ENCODE data around the gene SERPINH1.

The SERPINH1 gene

DNA sequence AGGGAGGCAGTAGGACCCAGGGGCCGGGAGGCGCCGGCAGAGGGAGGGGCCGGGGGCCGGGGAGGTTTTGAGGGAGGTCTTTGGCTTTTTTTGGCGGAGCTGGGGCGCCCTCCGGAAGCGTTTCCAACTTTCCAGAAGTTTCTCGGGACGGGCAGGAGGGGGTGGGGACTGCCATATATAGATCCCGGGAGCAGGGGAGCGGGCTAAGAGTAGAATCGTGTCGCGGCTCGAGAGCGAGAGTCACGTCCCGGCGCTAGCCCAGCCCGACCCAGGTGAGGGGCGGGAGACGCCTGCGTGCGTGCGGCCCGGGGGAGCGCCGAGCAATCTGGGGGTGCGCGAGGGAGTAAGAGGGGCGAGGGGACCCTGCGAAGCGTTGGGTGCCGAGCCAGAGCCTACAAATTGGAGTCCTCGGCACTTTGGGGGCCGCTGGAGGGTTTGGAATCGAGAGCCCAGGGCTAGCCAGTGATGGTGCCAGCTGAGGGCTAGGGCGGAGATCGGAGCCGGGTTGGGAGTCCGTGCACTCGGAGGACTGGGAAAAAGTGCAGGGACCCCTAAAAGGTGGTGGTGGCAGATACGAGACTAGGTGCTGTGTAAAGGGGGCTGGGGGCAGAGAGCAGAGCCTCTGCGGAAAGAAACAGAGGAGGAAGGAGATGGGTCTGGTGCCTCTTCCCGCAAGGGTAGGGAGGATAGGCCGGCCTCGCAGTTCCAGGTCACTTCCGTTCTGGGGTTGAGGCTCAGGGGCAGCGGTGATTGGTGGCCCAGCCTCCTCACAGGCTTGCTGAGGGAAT lies at the start of gene SERPINH1:
Gene SERPINH1, plus strand, starts transcription at position 206 of the 788 bp plus-strand sequence. CDS start 4,097 bp downstream, outside the sequence.
- peak; percentile 84 for DNase-seq

DNA sequence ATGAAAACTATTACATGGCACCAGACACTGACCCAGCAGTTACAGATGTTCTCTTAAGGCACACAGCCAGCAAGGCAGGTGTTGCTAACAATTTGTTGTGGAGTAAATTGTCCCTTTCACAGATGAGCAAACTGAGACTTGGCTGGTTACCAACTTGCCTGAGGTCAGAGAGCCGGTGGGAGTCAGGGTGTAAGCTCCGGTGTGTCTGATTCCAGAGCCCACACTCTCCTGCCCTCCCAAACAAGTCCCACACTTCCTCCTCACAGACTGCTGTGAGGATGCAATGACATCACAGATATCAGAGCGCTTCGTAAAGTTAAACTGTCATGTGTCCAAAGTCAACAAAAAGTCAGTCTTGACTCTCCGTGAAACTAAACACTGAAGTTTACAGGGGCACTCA lies 48.8 kb upstream of the SERPINH1 start:
- no peak for DNase-seq

DNA sequence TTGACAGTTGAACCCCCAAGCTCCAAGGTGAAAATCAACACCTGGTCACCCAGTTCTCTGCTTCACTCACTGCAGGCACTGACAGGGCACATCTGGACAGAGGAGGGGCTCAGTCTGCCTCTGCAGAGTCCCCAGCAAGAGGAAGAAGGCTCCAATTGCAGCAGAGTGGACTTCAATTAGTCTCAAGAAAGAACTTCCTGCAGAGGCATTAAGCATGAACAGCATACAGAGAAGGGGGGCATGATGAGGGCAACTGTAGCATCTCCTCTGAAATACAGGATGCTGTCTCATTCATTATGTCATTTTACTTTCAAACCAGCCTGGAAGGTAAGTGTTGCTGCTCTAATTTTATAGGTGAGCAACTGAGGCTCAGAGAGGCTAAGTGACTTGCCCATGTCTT lies 47.5 kb upstream of the SERPINH1 start:
- DNase-seq, result no peak

DNA sequence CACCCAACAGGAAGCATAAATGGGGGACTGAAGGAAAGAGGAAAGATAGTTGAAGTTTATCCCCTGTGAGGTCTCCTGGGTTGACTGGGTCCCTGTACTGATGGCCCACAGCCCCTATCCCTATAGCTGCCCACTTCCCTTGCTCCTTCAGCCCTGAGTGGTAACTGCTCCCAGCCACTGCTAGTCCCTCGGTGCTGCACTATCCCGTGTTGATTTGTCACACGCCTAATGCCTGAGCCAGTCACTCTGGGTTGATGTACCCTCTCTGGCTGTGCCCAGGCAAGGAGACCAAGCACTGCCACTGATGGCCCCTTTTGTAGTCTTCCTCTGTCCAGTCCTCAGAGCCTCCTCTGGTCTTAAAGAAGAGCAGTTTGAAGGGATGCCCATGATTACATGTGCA lies 45.9 kb upstream of the SERPINH1 start:
- no peak for DNase-seq

DNA sequence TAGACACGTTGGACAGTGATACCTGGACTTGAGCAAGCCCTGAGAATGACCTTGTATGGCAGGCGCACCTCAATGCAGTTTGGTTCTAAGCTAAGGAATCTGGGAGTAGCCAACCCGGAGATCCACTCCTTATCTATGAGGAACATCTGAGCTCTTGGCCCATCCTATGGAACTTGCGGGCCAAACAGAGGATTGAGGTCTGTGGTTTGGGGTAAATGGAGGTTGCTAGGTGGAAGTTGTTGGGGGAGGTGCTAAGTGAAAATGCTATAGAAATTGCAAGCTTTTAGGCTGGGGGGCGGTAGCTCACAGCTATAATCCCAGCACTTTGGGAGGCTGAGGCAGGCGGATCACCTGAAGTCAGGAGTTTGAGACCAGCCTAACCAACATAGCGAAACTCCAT lies 45.2 kb upstream of the SERPINH1 start:
- DNase-seq, result no peak

DNA sequence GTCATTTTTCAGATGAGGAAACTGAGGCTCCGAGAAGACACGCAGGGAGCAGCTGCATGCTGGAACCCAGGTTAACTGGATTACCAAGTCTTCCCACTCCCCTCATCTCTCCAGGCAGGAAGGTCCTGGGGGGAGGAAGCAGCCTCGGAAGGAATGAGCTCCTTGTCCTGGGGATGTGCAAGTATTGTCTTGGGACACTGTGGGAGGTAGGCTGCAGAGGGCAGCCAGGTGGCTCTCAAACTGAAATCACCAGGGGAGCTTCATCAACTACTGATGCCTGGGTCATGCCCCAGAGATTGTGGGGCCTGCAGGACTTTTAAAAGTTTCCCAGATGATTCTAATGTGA lies 43.9 kb upstream of the SERPINH1 start:
- no peak for DNase-seq

DNA sequence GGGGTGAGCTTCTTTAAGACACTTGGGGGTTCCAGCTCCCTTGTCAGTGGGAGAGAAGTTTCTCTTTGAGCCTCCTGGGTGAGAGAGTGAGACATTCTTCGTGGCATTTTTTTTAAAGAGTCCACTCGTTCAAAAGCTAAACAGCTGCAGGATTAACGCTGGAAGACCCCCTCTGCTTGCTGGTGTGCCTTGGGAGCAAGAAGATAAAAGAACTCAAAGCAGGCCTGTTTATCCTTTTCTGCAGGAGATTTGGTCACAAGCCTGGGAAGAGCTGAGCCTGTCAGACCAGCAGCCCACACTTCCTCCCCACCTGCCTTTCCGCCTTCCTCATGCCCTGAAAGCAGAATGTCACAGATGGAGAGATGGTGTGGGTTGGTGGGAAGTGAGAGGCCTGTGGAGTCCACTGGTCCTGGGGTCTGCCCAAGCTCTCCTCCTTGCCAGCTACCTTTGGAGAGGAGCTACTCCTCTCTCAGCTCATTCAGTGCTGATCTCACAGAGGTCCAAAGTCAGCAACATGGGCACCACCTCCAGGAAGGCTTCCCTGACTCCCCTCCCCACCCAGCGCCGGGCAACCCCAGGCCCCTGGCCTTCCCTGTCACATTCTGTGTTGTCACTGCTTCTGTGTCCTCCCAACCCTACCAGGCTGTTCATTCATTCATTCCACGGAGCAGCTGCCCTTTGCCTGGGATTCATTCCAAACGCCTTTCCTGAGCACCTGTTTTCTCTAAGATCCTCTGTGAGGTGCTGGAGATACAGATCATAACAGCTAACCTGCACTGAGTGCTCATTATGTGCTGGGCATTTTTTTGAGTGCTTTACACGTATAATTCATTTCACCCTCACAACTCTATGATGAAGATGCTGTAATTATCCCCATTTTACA lies 43.0 kb upstream of the SERPINH1 start:
- no peak for DNase-seq

DNA sequence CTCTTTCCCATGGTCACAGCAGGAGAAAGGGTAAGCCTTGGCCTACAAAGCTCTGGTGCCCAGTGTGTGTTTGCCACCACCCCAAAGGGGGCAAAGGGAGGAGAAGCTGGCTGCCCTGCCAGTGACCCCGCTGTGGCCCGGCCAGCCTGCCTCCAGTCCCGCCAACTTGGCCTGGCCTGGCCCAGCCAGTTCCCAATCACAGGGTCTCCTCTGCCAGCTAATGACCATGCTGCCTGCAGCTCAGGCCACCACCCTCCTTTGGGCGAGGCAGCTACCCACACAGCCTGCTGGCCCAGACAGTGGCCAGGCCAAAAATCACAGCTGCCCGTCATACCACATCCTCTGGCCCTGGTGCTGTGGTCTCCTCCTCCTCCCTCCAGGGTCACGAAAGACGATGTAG lies 41.4 kb upstream of the SERPINH1 start:
- DNase-seq, result no peak

DNA sequence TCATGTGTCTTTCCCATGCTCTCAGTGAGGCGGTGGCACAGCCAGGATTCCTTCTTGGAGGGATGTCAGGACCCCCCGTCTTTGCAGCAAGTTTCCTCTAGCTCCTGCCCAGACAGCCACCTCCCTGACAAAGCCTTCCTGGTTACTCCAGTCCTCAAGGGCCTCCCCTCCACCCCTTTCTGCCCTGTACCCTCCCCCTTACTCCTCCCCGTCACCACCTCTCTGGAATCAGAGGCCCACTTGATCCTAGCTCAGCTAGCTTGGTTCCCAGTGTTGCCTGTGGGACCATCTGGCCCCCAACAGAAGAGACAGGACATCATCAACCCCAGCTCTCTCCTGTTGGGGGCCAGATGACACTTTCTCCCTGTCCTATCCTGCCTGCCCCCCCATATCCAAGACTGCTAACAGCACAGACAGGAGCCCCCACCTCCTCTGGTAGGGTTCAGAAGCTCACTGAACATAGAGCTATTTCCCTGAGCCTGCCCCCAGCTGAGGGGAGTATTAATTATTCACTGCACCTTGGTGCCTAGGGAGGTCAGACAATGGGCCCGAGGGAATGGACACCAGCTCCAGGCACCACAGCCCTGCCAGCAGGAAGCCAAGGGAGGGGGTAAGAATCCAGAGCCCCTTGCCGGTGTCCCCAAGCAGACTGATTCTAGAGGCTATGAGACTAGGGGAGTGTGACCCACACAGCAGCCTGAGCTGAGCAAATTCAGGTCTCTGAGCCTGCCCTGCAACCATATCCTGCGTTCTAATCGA lies 39.6 kb upstream of the SERPINH1 start:
- no peak for DNase-seq

DNA sequence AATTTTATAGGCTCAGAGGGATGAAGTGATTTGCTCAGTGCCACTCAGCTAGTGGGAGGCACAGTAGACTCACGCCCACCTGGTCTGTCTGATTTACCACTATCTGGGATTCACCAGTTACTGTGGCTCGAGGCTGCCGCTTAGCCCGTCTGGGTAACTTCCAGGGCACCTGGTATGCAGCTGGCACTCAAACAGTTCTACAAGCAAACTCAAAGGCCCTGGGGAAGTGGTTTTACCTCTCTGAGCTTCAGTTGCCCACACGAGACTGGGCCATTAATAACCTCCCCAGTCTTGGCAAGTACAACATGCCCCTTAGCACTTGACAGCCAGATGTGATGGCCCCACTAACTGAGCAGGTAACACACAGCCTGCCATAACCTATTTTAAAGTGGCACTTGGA lies 38.9 kb upstream of the SERPINH1 start:
- DNase-seq, result no peak

DNA sequence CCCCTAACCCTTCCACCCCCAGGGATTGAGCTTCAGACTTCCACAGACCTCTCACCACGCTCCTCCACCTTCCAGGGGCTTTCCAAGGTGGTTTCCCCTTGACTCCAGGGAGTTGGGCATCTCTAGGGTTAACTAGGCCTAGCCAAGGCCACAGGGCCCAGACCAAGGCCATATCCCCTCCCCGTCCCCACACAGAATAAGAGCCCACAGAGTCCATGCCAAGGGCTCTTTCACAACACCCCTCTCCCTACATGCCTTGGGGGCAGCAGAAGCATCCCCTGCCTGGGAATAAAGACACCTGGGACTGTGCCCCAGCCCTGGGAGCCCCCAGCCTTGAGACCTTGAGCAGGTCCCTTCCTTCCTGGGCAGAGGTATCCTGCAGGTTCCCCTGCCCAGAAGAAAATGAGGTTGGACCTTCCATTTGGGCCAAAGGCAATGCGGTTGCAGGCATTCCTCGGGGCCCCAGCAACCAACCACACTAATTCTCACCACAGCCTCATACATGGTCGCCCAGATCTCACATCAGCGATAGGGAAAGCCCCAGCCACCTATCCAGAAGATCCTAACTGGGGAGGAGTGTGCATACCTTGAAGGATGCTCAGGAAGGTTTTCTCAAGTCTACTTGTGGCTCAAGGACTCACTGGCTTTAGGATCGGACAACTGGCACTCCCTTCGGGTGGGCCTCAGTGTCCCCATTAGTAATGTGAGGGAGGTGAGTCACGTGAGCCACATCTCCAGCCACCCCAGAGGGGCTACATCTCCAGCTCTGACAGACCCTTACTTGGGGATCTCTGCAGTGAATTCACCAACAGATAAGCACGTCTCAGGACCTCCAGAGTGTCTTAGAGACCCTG lies 38.0 kb upstream of the SERPINH1 start:
- DNase-seq, result no peak

DNA sequence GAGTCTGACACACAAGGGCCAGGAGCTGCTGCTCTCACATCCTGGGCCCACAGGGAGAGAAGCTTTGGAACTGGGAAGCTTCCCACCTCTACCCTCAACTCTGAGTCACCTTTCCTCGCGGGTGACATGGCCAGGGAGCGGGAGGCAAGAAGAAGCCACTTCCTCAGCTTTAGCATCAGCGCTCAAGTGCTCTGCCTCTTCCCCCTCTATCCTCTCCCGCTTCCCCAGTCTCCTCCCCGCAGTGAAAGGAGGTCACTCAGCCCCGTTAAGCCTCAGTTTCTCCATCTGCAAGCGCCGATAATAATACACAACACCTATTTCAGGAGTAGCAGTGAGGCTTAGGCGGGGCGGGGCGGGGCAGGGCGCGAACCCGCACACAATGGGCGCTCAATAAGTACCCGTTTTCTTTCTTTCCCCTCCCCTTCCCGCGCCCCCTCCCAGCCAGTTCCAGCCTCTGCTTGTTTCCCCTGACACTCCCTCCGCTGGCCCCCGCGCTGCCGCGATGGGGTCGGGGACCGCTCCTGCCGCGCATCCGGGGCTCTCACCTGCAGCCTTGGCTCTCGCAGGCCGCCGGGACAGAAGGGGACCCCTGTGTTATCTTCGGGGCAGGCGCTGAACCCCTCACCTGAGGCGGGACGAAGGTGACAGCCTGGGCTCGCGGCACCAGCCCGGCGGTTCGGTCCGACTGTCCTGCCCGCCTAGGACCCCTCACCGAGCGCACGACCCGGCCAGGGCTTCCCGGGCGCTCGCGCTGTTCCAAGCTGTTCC lies 37.2 kb upstream of the SERPINH1 start:
- DNase-seq, result peak; percentile 54

DNA sequence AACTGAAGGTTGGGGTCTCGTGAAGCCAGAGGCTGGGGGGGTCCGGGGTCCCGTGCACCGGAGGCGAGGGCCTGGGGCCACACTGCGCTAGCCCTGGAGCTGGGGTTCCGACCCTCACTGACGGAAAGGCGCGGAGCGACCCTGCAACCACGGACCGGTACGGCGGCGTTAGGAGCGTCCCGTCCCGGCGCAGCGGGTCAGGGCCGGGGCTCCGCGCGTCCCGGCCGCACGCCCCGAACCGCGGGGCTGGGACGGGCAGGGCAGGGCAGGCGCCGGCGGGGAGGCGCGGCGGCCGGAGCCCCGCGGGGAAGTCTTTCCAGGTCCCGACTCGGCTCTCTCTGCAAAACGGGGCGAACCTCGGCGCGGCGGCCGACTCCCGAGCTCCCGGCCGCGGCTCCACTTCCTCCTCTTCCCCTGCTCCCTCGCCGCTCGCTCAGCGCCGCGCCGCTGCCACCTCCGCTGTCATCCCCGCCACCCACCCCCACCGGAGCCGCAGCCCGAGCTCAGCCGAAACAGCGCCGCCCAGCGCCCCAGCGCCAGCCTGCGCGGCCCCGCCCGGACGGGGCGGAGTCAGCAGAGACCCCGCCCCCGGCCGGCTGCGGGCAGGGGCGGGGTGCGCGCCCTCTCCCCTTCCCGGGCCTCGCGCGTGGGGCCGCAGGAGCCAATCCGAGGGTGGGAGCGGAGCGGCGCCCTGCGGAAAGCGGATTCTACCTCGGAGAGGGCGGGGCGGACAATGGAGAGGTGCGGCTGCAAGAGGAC lies 36.4 kb upstream of the SERPINH1 start, which contains the start of gene GDPD5:
Gene GDPD5, minus strand, starts transcription at position 509 of the 759 bp plus-strand sequence. CDS start 48,206 bp downstream, outside the sequence.
- DNase-seq, result peak; percentile 87

DNA sequence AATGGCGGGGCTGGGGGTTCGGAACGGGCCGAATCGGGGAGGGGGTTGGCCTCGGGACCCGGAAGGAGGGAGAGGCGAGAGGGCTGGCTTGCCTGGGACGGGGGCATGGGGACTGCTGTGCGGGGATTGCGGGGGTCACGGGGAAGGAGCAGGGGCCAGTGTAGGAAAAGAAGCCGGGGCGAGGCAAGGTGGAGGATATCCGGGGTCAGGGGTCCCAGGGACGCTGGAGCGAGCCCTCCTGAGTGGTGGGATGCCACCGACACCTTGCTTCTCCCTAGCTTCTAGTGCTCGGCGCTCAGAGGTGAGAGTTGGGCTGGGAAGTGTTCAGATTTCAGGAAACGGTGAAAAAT lies 35.9 kb upstream of the SERPINH1 start:
- DNase-seq, result no peak

DNA sequence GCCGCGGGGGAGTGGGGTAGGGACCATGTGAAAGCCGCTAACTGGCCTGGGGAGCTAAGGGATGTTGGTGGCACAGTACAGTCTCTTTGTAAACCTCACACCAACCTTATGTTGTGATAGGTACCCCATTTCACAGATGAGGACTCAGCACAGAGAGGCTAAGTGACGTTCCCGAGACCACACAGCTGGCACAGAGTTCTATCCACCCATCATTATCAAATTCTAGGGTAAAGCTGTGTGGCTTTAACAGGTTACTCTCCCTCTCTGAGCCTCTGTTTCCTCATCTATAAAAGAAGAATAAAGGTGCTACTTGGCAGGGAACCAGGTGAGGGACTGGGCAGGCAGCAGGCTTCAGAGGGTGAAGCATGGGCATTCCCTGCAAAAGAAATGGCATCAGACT lies 34.9 kb upstream of the SERPINH1 start:
- no peak for DNase-seq

DNA sequence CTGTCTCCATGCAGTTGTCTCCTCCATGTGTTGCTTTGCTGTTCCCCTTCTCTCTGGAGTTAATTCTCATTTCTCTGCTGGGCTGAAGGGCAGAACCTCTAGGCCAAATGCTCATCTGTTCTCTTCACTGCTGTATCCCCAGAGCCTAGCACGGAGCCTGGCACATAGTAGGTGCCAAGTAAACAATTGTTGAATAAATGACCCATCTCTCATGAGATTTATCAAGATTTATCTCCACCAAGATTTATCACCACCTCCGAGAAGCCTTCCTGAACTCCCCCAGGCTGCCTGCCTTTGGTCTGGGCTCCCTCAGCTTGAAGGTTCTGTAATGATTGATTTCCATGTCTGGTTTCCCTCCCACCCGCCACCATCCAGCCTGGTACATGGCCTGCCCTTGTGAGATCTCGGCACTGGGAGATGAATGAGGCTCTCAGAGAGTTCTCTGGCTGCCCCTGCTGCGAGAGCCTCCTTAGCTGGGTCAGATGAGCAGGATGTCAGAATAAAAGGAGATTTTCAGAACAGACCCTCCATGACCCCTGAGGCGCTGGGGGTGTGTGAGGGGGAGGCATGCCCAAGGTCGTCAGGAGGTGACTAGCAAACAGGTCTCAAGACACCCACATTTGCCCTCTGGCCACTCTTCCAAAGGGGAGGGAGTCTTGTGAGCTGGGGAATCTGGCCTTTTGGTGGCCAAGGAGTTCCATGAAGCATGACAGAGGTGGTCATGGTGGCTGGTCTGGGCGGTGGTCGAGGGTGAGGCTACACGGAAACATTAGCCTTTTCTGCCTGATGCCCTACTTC lies 33.9 kb upstream of the SERPINH1 start:
- no peak for DNase-seq

DNA sequence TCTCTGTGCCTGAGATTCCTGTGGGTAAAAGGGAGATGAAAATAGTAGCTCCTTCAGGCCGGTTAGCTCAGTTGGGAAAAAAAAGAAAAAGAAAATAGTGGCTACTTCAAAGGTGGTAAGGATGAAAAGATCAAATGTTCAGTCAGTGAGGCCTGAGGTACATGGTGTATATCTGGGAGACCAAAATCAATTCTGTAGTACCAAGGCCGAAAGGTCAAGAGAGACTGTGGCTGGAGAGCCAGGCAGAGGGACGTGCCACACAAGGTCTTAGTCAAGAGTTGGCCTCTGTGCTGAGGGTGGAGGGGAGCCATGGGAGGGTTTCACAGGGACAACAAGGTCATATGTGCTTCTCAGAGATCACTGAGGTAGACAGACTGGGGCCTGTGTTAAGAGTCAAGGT lies 31.5 kb upstream of the SERPINH1 start:
- no peak for DNase-seq

DNA sequence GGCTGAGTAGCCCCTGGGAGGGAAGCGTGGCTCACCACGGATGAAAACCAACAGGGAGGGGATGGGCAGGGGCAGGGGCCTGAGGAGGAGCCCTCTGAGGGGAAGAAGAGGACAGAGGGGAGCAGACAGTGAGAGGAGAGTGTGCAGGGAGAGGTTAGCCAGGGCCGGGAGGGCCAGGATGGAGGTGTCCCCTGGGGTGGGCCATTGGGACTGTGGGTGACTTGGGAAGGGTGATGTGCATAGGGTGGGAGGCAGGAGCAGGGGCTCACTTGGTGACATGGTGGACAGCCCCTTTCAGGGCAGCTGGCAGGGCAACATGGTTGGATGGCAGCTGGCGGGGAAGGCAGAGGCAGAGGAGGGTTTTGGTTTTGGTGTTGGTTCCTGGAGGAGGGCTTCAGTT lies 30.7 kb upstream of the SERPINH1 start:
- no peak for DNase-seq

DNA sequence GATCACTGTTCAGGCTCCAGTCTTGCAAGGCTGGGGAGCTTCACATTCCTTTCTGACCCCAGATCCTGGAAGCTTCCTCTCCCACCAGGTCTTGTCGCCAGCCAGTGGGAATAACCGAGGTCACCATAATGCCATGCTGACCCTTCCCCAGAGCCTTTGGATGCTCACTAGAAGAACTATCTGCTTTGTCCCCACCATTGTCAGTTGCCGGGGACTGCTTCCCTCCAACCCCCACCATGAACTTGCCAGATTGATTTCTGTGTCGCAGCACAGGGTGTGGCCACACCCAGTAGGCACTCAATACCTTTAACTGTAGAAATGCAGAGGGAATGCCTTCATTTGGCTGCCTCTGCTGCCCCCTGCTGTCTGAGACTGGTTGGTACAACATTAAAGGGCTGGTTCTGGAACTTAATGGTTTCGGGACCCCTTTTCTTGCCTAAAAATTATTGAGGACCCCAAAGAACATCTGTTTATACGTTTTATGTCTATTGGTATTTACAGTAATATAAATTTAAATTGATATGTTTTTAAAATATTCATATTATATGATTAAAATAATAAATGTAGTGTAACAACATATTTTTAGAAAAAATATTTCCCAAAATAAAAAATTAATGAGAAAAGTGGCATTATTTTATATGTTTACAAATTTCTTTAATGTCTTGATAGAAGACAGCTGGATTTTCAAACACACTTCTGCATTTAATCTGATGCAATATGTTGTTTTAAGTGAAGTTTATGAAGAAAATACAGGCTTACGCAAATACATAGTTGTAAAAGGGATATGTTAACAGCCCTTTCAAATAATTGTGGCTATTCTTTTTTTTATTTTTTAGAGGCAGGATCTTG lies 29.6 kb upstream of the SERPINH1 start:
- DNase-seq, result peak; percentile 90

Data from stimulated activated CD8-positive, alpha-beta memory T cell treated with anti-CD3 and anti-CD28 coated beads, Interleukin-4, amount 100 ng/mL, for 48 hours (primary cell).